GM12878 (cell line): ENCODE results near the gene PRRC1. TPM values are rescaled to one million over a fixed set of nuclear protein-coding genes. Genes with fewer than 3 reads are reported as not detected.

ENCODE experiments used
- BHLHE40 ChIP-seq, 2 experiments: fragments of 450-650 bp in 1 of 2; IDR thresholded peaks; 2 replicates each; pipeline ENCODE4 v1.6.1; 2011 to 2017; ENCODE audit warnings: low read depth in 2 of 2, borderline replicate concordance in 1 of 2, improper control_type of control experiment in 1 of 2, low read length in 1 of 2, mild to moderate bottlenecking in 1 of 2
- CHD2 ChIP-seq: IDR thresholded peaks from 2 replicates; pipeline ENCODE4 v1.6.1; 2011; ENCODE audit warnings: low read depth, low read length, improper control_type of control experiment, borderline replicate concordance
- GATAD2B ChIP-seq: fragments of 450-650 bp; conservative IDR thresholded peaks from 2 replicates; pipeline ENCODE4 v1.6.1; 2017; ENCODE audit warnings: low read depth, mild to moderate bottlenecking, moderate library complexity
- JUND ChIP-seq: IDR thresholded peaks from 2 replicates; pipeline ENCODE4 v1.6.1; 2012; ENCODE audit warnings: low read depth, mild to moderate bottlenecking, low read length, improper control_type of control experiment, moderate library complexity
- NR2F1 ChIP-seq: fragments of 450-650 bp; conservative IDR thresholded peaks from 2 replicates; pipeline ENCODE4 v1.6.1; 2017; ENCODE audit warnings: mild to moderate bottlenecking
- PAX5 ChIP-seq: IDR thresholded peaks from 2 replicates; pipeline ENCODE4 v1.6.1; 2011; ENCODE audit warnings: low read depth, low read length, borderline replicate concordance
- RAD21 ChIP-seq: IDR thresholded peaks from 2 replicates; pipeline ENCODE4 v1.6.1; 2011; ENCODE audit warnings: mild to moderate bottlenecking, low read depth, low read length, moderate library complexity; ENCODE audit not compliant: insufficient read depth
- RB1 ChIP-seq: fragments of 450-650 bp; formaldehyde crosslinking; IDR thresholded peaks from 2 replicates; pipeline ENCODE4 v1.6.1; 2017; ENCODE audit warnings: mild to moderate bottlenecking, borderline replicate concordance
- RELA ChIP-seq: fragments of 450-650 bp; IDR thresholded peaks from 2 replicates; pipeline ENCODE4 v1.8.0; 2014; ENCODE audit warnings: borderline replicate concordance; ENCODE audit not compliant: partially characterized antibody
- RFX5 ChIP-seq: IDR thresholded peaks from 2 replicates; pipeline ENCODE4 v1.6.1; 2011; ENCODE audit warnings: low read depth, low read length, improper control_type of control experiment
- polyA plus RNA-seq, 11 experiments: library from polyadenylated mRNA; depleted of rRNA in 4 of 11; unstranded in 6 of 11; stranded (reverse) in 5 of 11; fragments of >200 nt; fragmentation: Nextera tagmentation in 4 of 11; fragmentation: Illumina TruSeq in 1 of 11; extraction: Ambion mirVana in 4 of 11; extraction: Trizol in 1 of 11; gene quantifications; 1 replicate in 1 of 11; 2 replicates in 10 of 11; pipeline versions ENCODE4 v1.2.1 to v1.2.3, GENCODE V29; 2011 to 2016; ENCODE audit warnings: inconsistent platforms in 2 of 11, missing spikeins in 2 of 11, low read depth in 1 of 11
- total RNA-seq, 4 experiments: library from RNA; depleted of rRNA in 3 of 4; stranded (reverse); fragments of >200 nt in 3 of 4; fragmentation: Illumina TruSeq in 1 of 4; extraction: Trizol in 1 of 4; gene quantifications; 2 replicates each; pipeline versions ENCODE4 v1.2.1 to v1.2.3, GENCODE V29; 2013 to 2021
- TF ChIP-seq, protein P1 (sequence below): fragments of 450-650 bp; conservative IDR thresholded peaks from 2 replicates; pipeline ENCODE4 v1.6.1; 2017; ENCODE audit warnings: mild to moderate bottlenecking, moderate library complexity
- TF ChIP-seq, protein P2 (sequence below): IDR thresholded peaks from 2 replicates; pipeline ENCODE4 v1.6.1; 2011; ENCODE audit warnings: low read depth, low read length, improper control_type of control experiment, borderline replicate concordance
- TF ChIP-seq, protein P3 (sequence below): fragments of 450-650 bp; IDR thresholded peaks from 2 replicates; pipeline ENCODE4 v1.6.1; 2018; ENCODE audit warnings: mild to moderate bottlenecking, low read depth, moderate library complexity; ENCODE audit not compliant: partially characterized antibody
- TF ChIP-seq, protein P4 (sequence below): IDR thresholded peaks from 2 replicates; pipeline ENCODE4 v1.6.1; 2012; ENCODE audit warnings: improper control_type of control experiment, low read depth, low read length; ENCODE audit not compliant: insufficient replicate concordance
- TF ChIP-seq, protein P5 (sequence below): fragments of 450-650 bp; IDR thresholded peaks from 2 replicates; pipeline ENCODE4 v1.6.1; 2017; ENCODE audit warnings: mild to moderate bottlenecking, low read depth, inconsistent platforms; ENCODE audit not compliant: poor library complexity, severe bottlenecking

The PRRC1 gene
- total and polyA plus RNA-seq, 10 of the 15 experiments (the other 5 are each of a cell fraction or from before 2014, with no cell fraction given) = 19.0 to 54.5 (median 31.0) TPM

DNA sequence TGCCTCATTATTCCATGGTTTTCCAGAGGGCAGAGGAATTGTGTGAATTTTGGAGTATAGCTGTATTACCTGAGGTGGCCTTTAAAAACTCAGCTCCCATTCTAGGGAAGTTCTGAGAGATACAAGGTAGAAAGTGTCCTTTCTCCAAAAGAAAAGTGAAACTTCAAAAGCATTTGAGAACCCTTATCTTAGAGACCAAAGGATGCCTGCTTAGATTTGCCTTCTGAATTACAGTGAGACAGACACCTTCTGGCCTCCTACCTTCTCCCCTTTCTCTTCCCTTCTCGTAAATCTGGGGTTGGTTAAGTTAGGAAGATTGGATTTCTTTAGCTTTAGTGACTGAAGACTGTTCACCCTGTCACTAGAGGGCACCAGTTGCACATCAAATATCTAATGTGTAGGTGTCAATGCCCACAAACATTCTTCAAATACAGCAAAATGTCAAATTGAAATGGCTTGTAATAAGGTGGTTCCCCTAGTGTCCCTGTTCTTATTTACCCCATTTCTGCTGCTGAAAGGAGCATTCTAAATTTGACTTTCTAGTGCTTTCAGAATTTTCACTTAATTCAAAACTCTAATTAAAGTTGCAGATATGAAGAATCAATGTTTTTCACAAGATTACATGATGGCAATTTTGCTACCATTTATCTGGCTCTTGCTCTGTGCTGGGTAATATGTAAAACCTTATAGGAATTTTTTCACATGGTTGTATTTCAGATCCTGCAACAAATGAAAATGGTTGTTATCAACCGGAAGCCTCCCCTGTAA is 46.7 kb downstream of the PRRC1 start (continued):
- TF ChIP-seq RELA = no peak
- TF ChIP-seq, protein P1, sequence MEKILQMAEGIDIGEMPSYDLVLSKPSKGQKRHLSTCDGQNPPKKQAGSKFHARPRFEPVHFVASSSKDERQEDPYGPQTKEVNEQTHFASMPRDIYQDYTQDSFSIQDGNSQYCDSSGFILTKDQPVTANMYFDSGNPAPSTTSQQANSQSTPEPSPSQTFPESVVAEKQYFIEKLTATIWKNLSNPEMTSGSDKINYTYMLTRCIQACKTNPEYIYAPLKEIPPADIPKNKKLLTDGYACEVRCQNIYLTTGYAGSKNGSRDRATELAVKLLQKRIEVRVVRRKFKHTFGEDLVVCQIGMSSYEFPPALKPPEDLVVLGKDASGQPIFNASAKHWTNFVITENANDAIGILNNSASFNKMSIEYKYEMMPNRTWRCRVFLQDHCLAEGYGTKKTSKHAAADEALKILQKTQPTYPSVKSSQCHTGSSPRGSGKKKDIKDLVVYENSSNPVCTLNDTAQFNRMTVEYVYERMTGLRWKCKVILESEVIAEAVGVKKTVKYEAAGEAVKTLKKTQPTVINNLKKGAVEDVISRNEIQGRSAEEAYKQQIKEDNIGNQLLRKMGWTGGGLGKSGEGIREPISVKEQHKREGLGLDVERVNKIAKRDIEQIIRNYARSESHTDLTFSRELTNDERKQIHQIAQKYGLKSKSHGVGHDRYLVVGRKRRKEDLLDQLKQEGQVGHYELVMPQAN = no peak
- TF ChIP-seq NR2F1 = no peak
- no peak for TF ChIP-seq JUND
- no peak for TF ChIP-seq RFX5
- TF ChIP-seq, protein P2, sequence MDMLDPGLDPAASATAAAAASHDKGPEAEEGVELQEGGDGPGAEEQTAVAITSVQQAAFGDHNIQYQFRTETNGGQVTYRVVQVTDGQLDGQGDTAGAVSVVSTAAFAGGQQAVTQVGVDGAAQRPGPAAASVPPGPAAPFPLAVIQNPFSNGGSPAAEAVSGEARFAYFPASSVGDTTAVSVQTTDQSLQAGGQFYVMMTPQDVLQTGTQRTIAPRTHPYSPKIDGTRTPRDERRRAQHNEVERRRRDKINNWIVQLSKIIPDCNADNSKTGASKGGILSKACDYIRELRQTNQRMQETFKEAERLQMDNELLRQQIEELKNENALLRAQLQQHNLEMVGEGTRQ = no peak
- no peak for TF ChIP-seq CHD2
- TF ChIP-seq BHLHE40 (IDR thresholded peaks at IDR 0.05; ENCODE audit: borderline replicate concordance in 1 of 2, low read depth in 2 of 2, low read length in 1 of 2) = peak in 1 of 2 experiments; percentile 39; a peak in 1 of 4 replicates
- TF ChIP-seq GATAD2B = no peak
- TF ChIP-seq, protein P3, sequence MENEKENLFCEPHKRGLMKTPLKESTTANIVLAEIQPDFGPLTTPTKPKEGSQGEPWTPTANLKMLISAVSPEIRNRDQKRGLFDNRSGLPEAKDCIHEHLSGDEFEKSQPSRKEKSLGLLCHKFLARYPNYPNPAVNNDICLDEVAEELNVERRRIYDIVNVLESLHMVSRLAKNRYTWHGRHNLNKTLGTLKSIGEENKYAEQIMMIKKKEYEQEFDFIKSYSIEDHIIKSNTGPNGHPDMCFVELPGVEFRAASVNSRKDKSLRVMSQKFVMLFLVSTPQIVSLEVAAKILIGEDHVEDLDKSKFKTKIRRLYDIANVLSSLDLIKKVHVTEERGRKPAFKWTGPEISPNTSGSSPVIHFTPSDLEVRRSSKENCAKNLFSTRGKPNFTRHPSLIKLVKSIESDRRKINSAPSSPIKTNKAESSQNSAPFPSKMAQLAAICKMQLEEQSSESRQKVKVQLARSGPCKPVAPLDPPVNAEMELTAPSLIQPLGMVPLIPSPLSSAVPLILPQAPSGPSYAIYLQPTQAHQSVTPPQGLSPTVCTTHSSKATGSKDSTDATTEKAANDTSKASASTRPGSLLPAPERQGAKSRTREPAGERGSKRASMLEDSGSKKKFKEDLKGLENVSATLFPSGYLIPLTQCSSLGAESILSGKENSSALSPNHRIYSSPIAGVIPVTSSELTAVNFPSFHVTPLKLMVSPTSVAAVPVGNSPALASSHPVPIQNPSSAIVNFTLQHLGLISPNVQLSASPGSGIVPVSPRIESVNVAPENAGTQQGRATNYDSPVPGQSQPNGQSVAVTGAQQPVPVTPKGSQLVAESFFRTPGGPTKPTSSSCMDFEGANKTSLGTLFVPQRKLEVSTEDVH = no peak
- peak; percentile 72; the same call in 1 of the 2 replicates for TF ChIP-seq RB1
- TF ChIP-seq, protein P4, sequence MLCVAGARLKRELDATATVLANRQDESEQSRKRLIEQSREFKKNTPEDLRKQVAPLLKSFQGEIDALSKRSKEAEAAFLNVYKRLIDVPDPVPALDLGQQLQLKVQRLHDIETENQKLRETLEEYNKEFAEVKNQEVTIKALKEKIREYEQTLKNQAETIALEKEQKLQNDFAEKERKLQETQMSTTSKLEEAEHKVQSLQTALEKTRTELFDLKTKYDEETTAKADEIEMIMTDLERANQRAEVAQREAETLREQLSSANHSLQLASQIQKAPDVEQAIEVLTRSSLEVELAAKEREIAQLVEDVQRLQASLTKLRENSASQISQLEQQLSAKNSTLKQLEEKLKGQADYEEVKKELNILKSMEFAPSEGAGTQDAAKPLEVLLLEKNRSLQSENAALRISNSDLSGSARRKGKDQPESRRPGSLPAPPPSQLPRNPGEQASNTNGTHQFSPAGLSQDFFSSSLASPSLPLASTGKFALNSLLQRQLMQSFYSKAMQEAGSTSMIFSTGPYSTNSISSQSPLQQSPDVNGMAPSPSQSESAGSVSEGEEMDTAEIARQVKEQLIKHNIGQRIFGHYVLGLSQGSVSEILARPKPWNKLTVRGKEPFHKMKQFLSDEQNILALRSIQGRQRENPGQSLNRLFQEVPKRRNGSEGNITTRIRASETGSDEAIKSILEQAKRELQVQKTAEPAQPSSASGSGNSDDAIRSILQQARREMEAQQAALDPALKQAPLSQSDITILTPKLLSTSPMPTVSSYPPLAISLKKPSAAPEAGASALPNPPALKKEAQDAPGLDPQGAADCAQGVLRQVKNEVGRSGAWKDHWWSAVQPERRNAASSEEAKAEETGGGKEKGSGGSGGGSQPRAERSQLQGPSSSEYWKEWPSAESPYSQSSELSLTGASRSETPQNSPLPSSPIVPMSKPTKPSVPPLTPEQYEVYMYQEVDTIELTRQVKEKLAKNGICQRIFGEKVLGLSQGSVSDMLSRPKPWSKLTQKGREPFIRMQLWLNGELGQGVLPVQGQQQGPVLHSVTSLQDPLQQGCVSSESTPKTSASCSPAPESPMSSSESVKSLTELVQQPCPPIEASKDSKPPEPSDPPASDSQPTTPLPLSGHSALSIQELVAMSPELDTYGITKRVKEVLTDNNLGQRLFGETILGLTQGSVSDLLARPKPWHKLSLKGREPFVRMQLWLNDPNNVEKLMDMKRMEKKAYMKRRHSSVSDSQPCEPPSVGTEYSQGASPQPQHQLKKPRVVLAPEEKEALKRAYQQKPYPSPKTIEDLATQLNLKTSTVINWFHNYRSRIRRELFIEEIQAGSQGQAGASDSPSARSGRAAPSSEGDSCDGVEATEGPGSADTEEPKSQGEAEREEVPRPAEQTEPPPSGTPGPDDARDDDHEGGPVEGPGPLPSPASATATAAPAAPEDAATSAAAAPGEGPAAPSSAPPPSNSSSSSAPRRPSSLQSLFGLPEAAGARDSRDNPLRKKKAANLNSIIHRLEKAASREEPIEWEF = no peak
- TF ChIP-seq RAD21 = peak; percentile 93
- TF ChIP-seq, protein P5, sequence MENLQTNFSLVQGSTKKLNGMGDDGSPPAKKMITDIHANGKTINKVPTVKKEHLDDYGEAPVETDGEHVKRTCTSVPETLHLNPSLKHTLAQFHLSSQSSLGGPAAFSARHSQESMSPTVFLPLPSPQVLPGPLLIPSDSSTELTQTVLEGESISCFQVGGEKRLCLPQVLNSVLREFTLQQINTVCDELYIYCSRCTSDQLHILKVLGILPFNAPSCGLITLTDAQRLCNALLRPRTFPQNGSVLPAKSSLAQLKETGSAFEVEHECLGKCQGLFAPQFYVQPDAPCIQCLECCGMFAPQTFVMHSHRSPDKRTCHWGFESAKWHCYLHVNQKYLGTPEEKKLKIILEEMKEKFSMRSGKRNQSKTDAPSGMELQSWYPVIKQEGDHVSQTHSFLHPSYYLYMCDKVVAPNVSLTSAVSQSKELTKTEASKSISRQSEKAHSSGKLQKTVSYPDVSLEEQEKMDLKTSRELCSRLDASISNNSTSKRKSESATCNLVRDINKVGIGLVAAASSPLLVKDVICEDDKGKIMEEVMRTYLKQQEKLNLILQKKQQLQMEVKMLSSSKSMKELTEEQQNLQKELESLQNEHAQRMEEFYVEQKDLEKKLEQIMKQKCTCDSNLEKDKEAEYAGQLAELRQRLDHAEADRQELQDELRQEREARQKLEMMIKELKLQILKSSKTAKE = peak; percentile 41
- no peak for TF ChIP-seq PAX5
